Measurements from ENCODE around the gene ABCA5. TPM values are rescaled to one million over a fixed set of nuclear protein-coding genes. Genes with fewer than 3 reads are reported as not detected.

ABCA5 gene
- polyA plus RNA-seq, 1 donor (not counting 4 experiments of a cell fraction or from before 2014, with no cell fraction given) = 11.1 TPM

Small RNAs within 50 kb of the gene (small RNA-seq; reads per million reads assigned to genes)
- gene RF00561 (ENCODE audit: insufficient read length in 3 of 3, low read depth in 3 of 3, low replicate concordance in 1 of 3) (0 reads per million in 3 experiments), gene SNRPGP4 (ENCODE audit: insufficient read length in 3 of 3, low read depth in 3 of 3, low replicate concordance in 1 of 3) (0 reads per million in 3 experiments)

Other genes with a start within 250 kb of the ABCA5 start
- gene ABCA6, start 185.2 kb downstream of the ABCA5 start, polyA plus RNA-seq = 0.07 to 0.35 TPM (median 0.14 TPM) in 3 replicates
- 0.14 to 0.99 TPM (median 0.46 TPM) in 3 replicates for gene ABCA10, start 98.3 kb downstream of the ABCA5 start, polyA plus RNA-seq
- gene MAP2K6, start 87.6 kb upstream of the ABCA5 start, polyA plus RNA-seq = 0.12 to 0.39 TPM (median 0.35 TPM) in 3 replicates

Data from keratinocyte (primary cell).